ENCODE measurements around the gene GATB.

GATB gene

GRCh38 chr4:151656058-151656457, 104.7 kb downstream of the GATB start:
- FAIRE-seq, result no peak
- DNase-seq (ENCODE audit: low spot score), result no peak

DNA sequence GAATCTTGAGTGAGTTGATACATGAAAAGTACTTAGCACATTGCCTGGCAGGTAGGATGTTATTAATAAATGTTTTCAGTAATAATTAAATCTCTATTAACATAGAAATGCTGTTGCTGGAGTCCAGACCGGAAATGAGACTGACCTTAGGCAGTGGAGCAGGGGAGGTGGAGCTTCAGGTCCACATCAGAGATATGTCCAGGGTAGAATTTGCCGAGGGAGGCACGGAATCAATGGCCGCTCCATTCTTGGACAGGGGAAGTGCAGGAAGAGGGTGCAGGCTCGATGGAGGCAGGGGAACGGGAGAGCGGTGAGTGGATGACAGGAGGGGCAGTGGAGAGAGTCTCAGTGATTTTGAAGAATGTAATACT, 107.3 kb downstream of the GATB start:
- no peak for DNase-seq (ENCODE audit: low spot score)
- no peak for FAIRE-seq

DNA sequence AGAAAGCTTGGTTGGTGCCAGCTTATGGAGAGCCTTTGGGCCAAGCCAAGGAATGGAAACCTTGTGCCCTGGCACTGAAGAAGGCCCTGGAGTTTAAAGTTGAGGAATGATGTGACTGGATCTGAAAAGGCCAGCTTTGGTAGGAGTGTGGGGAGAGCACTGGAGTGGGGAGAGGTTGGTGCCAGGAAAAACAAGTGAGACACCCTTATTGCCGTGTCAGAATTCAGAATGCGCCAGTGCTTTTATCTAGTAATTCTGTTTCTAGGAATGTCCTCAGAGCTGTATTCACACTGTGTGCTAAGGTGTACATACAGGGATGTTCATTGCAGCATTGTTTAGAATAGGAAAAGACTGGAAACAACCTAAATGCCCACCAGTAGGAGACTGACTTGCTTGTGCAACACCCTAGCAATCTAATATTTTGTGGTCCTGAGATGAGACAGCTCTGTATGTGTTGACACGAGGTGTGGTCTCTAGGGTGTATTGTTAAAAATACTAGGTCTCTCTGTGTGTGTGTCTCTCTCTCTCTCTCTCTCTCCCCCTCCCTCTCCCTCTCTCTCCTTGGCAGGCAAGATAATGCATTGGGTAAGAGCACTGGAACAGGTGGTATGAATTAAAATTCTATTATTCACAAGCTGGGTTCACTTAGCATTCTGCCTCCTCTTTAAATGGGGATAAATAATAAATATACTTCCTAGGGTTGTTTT, 107.8 kb downstream of the GATB start:
- DNase-seq (ENCODE audit: low spot score) (no peak), FAIRE-seq (no peak)

DNA sequence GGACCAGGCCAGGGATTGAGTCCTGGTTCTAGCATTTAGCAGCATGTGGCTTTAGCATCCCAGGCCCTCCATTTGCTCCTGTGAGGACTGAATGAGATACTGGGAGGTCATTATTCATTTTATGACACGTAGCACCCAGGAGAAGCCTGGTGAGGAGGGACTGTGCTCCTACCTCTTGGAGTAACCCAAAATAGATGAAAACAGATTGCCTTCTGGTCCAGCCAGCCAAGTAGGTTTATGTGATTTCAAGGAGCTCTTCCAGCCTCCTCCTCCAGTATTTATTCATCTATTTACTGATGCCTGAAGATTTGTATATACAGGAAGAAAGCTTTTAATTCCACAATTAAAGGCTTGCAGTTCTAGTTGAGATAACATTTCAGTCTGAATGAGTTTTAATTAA, 109.3 kb downstream of the GATB start:
- FAIRE-seq, result no peak

GRCh38 chr4:151649479-151649878, 111.3 kb downstream of the GATB start:
- DNase-seq (ENCODE audit: low spot score), result no peak
- FAIRE-seq, result no peak

More for the DNA sequence above, 109.3 kb downstream of the GATB start:
- DNase-seq (ENCODE audit: low spot score), result no peak

- DNase-seq (ENCODE audit: low spot score) (no peak), FAIRE-seq (no peak)
Measured at GRCh38 chr4:151646322-151646721, 114.5 kb downstream of the GATB start.

- FAIRE-seq, result no peak
Measured at GRCh38 chr4:151644622-151645021, 116.2 kb downstream of the GATB start.

GRCh38 chr4:151643564-151643963, 117.2 kb downstream of the GATB start:
- DNase-seq (ENCODE audit: low spot score) (no peak), FAIRE-seq (no peak)

More at GRCh38 chr4:151644622-151645021, 116.2 kb downstream of the GATB start:
- DNase-seq (ENCODE audit: low spot score), result no peak

DNA sequence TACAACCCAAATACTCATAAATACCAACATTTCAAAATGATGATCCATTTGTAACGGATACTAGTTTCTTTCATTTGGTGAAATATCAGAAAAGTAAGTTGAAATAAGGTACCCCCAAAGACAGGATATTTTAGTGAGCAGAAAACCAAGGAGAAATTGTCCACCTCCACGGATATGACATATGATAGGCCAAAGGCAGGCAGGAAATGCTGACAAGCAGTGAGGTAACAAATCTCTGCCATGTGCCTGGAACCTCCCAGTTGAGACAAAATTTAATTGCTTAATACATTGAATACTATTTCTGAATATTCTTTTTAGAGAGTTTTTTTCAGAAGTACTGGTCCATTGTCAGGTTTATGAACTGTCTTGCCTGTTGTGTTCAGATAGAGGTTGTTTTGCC, 118.8 kb downstream of the GATB start:
- no peak for DNase-seq (ENCODE audit: low spot score)
- FAIRE-seq, result no peak

DNA sequence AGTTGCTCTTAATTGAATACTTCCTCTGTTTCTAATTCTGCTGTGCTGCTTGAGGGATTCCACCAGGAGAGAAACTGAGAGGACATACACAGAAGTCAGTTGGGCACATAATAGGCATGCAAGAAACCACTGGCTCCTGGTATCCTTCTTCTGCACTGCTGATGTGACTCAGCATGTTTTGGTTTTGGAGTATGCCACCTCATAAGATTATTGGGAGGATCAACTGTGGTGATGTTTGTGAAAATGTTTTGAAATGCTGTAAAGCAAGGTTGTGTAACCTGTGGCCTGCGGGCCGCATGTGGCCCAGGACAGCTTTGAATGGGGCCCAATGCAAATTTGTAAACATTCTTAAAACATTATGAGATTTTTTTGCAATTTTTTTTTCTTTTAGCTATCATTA, 119.6 kb downstream of the GATB start:
- FAIRE-seq, result no peak
- DNase-seq (ENCODE audit: low spot score), result peak; percentile 3

DNA sequence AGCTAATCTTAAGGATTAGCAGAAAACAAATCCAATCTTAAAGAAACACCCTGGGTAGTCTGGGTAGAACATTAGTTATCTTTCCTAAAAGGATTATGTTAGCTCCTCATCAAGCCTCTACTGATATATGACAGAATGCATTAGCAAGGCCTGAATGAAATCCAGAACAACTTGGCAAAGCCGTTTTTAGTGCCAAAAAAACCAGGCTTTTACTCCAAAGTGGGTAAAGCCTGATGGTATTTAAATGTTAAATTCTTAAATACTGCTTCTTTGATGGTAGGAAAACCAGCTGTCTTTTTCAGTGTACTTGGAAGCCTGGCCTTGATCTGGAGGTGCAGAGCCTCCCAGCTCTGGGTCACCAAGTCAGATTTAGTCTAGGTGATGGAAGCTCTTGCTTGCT, 120.4 kb downstream of the GATB start:
- FAIRE-seq, result no peak

DNA sequence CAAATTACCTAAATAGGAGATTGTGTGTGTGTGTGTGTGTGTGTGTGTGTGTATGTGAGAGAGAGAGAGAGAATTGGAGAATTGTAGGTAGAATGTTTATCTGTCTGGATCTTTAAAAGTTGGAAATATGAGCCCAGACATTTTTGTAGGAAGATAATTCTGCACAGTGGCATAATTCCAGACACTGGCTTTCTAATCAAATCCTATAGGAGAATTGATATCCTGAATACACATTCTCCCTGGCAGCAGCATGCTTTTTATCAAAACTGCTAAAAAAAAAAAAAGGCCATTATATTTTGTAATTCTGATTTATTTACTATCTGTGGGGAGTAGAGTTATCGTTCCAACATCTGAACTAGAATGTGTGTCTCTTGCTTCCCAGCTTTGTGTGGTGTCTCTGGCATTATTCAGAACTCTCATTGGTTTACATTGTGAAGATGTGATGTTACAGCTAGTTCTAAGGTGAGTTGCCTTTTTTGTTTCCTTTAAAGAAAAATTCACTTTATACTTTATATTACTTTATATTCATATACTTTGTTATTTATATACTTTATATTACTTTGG, 122.4 kb downstream of the GATB start:
- FAIRE-seq (no peak), DNase-seq (ENCODE audit: low spot score) (no peak)

More for the DNA sequence above, 120.4 kb downstream of the GATB start:
- DNase-seq (ENCODE audit: low spot score), result no peak

DNA sequence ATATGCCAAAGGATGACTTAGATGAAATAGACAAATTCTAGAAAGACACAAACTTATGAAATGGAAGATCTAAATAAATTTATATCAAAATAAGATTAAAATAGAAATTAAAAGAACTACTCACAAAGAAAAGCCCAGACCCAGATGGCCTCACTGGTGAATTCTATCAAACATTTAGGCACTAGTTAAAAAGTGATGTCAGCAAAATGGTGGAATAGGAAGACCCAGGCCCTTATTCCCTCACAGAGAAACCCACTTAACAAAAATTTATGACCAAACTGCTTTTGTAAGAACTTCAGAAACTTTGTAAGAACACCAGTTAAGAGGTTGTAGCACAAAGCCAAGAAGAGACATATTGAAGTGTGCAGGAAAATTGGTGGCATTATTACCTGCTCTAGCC, 129.5 kb downstream of the GATB start:
- DNase-seq (ENCODE audit: low spot score), result no peak
- FAIRE-seq, result no peak

- FAIRE-seq, result no peak
- DNase-seq (ENCODE audit: low spot score), result no peak
Measured at GRCh38 chr4:151629097-151629783, 131.6 kb downstream of the GATB start.

GRCh38 chr4:151628001-151628608, 132.7 kb downstream of the GATB start:
- no peak for DNase-seq (ENCODE audit: low spot score)
- FAIRE-seq, result no peak

- FAIRE-seq, result no peak
- DNase-seq (ENCODE audit: low spot score), result no peak
Measured at GRCh38 chr4:151627491-151627890, 133.3 kb downstream of the GATB start.

DNA sequence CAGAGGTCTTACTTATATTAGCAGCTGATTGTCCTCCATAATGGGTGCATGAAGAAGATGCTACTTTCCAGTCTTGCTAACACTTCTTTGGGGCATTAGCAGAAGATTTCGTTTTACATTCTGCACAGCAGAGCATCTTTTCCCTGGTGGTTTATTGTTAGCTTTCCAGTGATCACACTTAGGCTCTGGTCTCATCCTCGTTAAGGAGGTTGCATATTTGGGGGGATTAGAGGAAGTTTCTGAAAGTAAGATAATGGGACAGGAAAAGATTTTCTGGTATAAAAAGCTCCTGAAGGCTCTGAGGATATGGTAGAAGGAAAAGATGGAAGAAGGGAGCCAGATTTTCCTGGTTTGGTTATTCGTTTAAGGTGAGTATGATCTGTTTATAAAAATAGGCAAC, 134.1 kb downstream of the GATB start:
- DNase-seq (ENCODE audit: low spot score) (no peak), FAIRE-seq (no peak)

DNA sequence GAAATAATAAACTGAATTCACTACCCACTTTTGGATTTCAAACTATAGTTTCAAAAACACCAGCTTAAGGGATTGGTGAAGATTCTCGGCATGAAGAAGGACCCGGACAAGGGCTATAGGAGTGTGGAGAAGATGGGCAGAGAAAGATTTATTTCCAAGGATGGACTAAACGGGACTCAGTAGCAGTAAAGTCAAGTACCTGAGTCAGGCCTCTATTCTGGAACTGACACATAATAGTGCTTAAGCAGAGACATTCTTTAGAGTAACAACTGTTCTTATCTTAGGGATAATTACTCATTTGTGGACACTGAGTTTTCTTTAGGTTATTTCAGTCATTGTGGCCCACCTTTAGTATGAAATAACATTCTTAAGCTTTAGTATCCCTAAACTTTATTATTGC, 134.6 kb downstream of the GATB start:
- no peak for FAIRE-seq

GRCh38 chr4:151624626-151625565, 135.9 kb downstream of the GATB start:
- DNase-seq (ENCODE audit: low spot score) (no peak), FAIRE-seq (no peak)

More for the DNA sequence above, 134.6 kb downstream of the GATB start:
- no peak for DNase-seq (ENCODE audit: low spot score)
